Hypothalamus (tissue), 51 donors: ENCODE data around the gene RPTOR.

Source experiments
- DNase-seq, 51 donors: peaks; one replicate each; lab custom pipeline; 2025; lab: John Stamatoyannopoulos, UW

RPTOR gene

DNA sequence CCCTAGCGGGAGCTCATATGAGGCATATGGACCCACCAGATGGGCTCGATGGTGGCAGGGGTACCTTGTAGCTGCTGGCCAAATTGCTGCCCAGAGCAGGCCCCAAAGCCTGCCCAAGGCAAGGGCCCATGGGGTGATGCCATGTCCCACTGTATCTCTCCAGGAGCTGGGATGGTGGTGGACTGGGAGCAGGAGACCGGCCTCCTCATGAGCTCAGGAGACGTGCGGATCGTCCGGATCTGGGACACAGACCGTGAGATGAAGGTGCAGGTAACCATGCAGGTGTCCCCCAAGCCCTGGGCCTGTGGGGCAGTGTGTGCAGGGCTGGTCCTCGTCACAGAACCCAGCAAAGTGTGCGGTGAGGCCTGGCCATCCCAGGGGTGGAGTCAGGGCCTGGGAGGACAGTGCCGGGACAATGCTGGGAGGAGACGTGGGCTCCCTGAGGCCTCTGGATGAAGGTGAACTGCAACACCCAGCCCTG, 412.9 kb downstream of the RPTOR start:
- DNase-seq, result no peak

DNA sequence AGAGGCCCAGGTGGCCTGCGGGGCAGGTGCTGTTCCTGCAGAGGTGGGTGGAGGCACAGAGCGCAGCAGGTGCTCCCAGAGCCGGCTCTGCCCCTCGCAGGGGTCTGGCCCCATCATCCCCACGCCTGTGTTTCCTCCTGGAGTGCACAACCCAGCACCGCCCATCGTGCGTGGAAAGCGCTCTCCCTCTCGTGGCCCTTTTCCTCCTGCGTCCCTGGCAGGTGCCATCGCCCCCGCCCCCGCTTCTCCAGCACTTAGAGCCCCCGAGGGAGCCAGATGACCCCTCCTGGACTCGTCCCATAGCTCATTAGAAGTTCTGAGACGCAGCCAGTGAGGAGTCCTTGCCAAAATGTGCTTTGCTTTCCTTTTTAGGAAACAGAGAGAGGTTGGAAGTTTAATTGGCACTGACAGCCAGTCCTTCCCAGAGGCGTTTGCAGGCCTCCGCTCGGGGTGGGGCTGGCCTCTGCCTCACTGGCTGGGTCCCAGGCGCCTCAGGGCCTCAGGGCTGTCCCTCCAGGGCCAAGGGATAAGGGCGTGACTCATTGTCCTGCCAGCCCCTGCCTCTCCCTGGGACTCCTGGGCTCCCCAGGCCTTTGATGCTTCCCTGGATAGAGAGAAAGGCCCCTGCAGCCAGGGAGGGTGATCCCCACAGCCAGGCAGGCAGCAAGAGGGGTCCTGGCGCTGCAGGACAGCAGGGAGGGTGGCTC, 414.8 kb downstream of the RPTOR start:
- peak in 35 of 51 donors; percentile 10 to 84 (median 53) for DNase-seq

DNA sequence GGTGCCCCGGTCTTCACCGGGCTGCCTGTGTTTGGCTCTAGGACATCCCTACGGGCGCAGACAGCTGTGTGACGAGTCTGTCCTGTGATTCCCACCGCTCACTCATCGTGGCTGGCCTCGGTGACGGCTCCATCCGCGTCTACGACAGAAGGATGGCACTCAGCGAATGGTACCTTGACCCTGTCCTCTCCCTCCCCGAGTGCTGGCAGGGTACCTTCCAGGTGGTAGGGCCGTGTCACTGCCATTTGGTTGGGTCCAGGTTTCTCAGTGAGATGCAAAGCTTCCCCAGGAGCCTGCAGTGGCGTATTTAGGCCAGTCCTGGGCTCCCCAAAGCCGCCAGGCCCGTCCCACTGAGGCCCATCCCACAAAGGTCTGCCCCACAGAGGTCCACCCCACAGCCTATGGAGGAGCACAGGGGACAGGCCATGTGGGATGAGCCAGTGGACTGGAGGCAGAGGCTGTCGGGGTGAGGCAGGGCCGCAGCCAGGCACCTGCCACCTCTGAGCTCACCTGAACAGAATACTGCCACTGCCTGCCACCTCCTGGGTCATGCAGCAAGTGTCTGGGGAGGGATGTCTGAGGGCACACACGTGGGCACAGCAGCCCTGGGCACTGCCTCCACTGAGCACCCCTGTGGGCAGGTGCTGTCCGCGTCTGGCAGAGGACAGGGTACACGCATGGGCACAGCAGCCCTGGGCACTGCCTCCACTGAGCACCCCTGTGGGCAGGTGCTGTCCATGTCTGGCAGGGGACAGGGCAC, 415.6 kb downstream of the RPTOR start:
- DNase-seq, result no peak

DNA sequence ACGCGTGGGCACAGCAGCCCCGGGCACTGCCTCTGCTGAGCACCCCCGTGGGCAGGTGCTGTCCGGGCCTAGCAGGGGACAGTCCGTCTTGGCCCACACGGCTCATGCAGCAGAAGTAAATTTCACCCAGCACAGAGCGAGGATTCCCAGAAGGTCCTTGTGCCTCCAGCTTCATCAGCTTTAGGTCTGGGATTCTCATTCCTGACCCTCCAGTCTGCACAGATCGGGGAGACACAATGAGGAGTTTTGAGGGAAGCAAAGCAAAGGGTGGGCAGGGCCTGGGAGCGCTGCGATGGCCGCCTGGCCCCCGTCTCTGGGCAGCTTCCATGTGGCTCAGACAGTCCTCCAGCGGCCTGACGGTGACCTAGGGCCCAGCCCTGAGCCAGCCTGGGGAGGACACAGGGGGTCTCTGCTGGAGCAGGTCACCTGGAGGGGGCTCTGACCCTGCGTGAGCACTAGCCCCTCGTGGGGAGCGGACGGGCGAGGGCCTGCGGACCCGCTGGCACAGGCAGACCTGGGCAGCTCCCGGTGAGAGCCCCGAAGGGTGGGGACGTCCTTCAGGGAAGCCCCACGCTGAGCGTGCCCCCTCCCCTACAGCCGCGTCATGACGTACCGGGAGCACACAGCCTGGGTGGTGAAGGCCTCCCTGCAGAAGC, 416.3 kb downstream of the RPTOR start:
- no peak for DNase-seq

DNA sequence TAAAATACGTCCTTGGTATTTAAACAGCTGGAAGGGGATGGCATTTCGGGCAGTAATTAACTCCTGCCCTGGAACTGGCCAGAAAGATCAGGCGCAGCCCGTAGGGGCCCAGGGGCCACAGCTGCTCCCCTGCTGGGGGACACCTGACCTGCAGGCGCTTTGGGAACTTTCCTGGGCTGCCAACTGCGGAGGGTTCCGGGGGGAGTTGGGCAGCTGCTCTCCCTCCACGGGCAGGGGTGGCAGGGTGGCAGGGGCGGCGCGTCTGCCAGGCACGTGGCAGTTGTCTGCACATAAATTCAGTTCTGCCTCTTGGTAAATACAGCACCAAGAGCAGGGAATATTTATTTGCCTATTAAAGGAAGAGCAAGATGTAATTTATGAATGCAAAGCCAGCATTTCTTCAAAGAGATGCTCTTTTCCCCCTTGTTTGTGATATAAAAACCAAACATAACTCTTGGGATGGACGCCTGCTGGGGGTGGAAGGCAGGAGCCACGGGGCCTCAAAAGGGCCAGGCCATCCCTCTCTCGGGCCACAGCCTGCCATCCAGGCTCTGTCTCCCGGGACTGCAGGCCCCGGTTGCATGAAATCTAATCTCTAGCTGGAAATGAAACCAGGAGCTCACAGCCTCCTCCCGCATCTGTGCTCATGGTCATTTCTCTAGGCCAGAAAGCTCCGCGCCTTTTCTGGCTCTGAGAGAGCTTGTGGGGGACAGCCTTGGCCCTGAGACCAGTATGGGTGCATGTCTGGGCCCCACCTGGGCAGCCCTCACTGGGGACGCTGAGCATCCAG, 417.1 kb downstream of the RPTOR start:
- DNase-seq, result no peak

DNA sequence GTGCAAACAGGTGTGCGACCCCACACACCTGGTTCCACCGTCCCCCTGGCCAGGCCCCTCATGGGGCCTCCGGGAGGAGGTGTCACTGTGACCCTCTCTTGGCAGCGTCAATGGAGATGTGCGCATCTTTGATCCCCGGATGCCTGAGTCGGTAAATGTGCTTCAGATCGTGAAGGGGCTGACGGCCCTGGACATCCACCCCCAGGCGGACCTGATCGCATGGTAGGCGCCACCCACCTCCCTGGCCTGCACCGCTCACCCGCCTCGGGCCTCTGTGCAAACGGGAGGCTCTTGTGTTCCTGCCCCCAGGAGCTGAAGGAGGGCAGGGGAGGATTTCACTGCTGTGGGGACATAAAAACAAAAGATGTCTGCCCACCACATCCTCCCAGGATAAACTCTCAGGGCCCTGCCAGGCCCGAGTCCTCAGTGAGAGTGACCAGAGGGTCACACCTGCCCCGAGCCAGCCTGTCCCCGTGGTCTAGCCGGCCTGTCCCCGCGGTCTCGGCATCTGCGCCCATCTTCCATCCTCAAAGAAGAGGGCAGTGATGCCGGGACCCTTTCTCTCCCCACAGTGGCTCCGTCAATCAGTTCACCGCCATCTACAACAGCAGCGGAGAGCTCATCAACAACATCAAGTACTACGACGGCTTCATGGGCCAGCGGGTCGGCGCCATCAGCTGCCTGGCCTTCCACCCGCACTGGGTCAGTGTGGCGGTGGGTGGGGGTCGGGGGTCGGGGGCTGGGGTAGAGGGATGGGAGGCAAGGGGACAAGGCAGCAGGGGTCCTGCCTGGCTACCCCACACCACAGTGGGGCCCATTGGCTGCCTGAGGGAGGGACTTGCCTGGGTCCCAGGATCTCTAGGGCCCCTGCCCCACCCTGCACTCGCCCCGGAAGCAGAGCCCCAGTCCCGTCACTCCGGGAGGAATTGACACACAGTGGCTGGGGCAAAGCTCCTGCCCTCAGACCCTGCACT, 418.0 kb downstream of the RPTOR start:
- no peak for DNase-seq

DNA sequence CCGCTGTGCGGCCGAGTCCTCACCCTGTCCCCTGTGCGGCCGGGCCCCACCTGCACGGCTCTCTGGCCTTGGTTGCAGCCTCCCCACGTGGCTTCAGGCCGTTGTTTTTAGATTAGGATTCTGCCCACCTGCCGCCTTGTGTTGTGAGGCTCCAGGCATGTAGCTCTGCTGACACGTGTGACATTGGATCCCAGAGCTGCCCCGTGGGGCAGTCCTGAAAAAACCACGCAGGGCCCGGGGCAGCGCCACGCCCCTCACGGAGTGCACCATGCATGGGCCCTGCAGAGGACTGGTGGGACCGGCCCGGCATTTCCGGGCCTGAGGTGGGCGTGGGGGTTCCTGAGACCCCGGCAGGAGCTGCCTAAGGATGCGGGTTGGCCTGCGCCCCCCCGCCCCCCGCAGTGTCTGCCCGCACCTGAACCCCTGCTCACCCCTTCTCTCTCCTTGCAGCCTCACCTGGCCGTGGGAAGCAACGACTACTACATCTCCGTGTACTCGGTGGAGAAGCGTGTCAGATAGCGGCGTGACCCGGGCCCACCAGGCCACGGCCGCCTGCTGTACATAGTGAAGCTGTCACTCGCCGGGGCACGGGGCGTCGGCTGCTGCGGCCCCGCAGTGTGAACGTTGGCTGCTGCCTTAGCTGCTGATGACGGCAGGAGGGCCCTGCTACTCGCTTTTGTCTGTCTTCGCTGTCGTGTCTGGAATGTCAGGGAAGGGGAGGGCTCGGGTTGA, 419.3 kb downstream of the RPTOR start:
- DNase-seq, result no peak

DNA sequence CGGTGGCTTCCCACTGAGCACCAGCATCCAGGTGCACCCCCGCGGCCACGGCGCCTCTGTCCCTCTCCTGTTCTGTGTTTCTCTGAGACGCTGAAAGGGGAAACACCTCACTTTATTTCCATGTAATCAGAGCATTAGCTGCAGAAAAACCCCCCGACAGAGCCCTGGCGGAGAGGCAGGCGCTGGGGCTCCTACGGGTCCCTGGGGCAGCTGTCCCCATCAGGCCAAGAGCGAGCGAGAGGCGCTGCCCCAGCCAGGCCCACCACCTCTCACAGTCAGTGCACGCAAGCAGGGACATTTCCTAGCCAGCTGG, 419.9 kb downstream of the RPTOR start:
- DNase-seq, result no peak

DNA sequence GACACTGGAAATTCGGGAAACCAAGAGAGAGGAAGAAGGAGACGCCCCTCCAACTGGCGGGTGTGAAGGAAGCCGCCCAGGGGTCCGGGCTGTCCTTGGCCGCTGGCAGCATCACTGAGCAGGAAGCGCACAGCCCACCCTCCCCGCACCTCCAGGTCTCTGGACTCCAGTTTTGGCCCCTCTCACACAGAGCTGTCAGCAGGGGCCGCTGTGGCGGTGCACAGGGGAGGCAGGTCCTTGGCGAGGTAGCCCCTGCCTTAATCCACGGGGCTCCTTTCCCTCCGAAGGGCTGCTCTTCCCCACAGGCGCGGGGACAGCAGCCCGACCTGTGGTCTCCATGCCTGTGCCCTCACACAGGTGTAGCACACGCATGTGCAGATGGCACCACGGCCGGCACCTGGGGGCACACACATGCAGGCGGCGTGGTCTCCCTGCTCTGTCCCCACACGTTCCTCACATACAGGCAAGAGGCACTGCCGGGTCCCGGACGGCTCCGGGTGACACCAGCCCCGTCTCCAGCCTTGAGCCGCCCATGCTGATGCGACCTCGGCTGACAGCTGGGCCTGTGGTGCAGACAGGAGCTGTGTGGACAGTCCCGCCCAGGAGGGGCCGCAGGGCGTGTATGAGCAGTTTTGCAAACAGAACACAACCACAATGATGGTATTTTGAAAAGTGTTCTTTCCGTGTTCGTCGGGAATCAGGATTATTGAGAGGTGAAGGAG, 420.4 kb downstream of the RPTOR start:
- DNase-seq, result no peak

DNA sequence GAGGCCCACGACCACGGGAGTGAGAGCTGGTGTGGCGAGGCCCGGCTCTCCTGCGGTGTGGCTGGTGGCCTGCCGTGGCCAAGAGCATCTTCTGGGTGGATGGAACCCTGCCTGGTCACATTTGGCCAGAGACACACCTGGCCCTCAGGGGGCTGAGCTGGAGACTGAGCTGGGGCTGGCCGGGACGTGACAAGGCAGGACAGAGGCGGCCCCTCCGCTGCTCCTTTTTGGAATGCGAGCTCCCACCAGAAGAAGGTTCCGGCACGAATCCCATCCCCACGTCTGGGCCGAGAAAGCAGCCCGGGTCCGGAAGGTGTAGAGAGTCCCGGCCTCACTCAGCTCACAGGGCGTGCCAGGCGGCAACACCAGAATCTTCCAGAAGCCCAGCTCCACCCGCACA, 421.0 kb downstream of the RPTOR start:
- no peak for DNase-seq

DNA sequence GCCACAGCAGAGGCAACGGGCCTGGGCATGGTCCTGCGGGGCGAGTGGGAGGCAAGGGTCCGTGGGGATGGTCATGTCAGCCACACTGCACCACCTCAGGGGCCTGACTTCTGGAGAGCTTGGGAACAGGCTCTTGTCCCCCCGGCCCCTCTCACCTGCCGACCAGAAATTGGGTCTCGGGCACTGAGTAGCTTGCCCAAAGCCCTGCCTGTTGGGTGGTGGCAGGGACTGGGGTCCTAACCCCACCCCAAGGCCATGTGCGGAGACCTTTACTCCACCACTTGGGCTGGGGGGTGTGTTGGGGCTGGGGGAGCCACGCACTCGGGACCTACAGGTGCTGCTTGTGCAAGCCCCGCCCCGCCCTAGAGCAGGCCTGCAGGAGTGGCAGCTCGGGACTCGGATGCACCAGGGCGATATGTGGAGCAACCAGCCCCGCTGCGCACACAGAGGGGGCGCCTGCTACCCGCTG, 422.8 kb downstream of the RPTOR start:
- DNase-seq, result no peak

DNA sequence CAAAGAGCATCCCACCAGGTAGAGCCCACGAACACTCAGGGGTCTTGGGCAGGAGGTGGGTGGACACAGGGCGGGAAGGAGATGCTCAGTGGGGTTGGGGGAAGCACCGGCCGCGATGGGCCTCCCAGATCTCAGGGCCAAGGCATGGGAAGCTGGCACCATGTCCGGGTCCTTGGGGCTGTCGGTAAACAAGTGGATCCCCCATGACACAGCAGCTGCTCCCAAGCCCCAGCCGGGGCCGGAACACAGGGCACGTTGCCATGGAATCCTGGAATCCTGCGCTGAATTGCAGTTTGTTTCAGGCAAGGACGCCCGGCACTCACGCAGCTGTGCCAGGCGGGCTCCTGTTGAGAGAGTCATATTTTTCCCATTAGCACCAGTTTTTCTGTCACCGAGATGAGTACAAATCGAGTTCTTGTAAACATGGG, 424.0 kb downstream of the RPTOR start:
- DNase-seq, result peak in 45 of 51 donors; percentile 10 to 86 (median 57)

DNA sequence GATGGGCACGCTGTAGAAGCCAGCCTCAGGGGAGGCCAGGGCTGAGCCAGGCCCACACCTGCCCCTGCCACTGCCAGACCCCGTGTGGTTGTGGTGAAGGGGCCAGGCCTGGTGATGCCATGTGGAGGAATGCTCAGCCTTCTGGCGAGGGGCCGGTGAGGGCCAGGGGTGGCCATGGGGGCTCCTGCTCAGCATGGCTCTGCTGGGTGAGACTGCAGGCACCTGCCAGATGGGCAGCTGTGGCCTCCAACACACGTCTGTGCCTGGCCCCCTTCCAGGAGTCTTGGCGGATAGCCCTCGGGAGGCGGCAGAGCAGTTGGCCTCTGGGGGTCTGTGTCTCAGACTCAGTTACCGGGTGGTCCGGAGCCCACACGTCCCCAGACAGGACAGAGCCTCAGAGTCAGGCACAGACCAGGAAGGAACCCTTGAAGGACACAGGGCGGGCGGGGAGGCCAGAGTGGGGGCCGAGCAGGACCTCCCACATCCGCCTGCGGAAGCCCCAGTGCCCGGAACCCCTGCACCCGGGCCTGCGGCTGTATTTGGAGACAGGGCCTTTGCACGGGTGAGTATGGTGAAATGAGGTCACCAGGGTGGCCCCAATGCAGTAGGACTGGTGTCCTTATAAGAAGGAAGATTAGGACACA, 424.5 kb downstream of the RPTOR start:
- DNase-seq, result peak in 3 of 51 donors; percentile 49 to 52 (median 52)

DNA sequence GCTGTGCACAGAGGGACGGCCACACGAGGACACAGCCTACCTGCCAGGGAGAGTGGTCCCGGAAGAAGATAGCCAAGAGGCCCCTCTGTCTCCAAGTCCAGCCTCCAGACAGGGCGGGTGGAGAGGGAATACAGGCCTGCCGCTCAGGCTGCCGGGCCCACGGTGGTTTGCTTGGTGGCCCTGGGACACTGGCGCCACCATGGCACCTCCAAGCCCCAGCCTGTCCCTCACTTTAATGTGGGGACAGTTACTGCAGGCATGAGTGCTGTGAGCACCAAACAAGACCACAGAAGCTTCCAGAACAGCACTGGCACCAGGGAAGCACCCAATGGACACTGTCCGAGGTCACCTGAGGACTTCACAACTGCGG, 425.0 kb downstream of the RPTOR start:
- DNase-seq, result no peak

DNA sequence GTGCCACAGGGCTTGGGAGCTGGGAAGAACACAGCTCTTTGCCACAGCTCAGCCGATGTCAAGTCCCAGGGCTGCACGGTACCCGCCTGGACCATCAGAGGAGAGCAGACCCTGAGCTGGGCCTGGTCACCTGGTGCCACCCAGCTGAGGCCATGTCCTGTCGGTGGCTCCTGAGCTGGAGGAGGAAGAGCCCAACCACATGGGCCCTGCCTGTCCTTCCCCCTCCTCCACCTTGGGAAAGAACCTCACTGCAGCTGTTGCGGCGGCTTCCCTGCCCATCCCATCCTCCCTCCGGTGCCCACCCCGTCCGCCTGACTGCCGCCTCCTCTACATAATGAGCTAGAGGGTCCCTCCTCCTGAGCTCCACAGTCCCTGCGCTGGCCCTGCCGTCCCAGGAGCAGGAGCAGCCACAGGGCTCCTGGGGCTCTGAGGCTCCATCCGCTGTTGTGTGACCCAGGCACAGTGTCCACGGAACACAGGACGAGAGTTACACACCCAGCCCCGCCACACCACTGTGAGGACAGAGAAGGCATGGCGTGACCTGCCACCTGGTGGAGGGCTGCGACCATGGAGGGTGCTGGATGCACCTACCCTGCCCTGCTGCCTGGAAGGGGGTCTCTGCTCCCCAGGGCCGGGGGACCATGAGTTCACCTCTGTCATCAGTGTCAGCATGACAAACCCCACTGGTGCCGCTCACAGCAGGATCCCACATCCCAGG, 425.6 kb downstream of the RPTOR start:
- peak in 27 of 51 donors; percentile 11 to 56 (median 30) for DNase-seq

DNA sequence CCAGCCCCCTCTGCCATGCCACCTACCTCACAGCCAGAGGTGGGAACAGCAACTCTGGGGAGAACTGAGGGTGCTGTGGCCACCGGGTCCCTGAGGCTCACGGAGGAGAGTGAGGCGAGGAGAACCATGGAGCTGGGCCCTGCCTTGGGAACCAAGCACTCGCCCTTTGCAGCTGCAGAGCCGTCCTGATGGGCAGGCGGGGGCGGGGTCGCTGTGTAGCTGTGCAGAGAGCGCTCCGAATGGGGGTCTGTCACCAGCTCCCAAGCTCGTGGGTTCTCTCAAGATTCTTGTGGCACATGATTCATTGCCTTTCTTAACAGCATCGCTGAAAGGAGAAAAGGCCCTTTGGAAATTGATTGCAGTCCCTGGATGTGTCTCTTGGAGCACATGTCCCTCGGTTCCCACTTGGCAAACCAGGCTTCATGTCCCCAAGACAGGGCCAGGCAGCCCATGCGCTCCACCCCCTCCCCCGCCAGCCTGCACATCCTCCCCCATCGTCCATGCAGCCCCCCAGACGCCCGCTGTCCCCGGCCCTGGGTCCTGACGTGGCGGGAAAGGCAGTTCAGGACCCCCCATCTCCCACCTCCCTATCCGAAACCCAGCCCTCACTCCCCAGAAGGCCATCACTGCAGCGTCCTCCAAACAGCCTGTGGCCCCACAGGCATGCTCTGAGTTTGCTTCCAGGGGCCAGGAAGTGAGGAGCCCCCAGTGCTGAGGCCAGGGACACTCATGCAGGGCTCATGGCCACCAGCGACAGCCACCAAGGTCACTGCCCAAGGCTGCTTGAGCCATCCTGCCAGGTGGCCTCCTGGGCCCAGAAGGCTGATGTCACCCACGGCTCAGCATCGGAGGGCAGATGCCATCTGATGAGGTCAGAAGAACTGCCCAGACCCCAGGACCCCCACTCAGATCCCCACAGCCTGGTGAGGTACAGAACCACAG, 426.4 kb downstream of the RPTOR start:
- DNase-seq, result peak in 2 of 51 donors; percentile 17 to 43
